ENCODE data around the gene ALDH1A2. TPM values are rescaled to one million over a fixed set of nuclear protein-coding genes. Genes with fewer than 3 reads are reported as not detected.

ALDH1A2 gene
- total RNA-seq, 1 experiment from 2014 or later, result 0.22 TPM

GRCh38 chr15:58015565-58015964 is 49.9 kb downstream of the ALDH1A2 start:
- BruUV-seq (replicated peaks), result no TSS peak
- Histone ChIP-seq H3K79me2 (ENCODE audit: low read length) (no peaks in the 10 kb centered on the region), H3F3A (ENCODE audit: low read length, unreplicated experiment) (no peaks in the 10 kb centered on the region), H3K4me1 (ENCODE audit: insufficient read depth, low read length) (peaks cover 5% of the 10 kb centered on the region; the same call in 1 of the 2 replicates), H3K9me2 (replicated peaks; ENCODE audit: low read length) (no peaks in the 10 kb centered on the region), H2AFZ (ENCODE audit: low read length) (no peak overlapping the region), H3K27ac (ENCODE audit: low read length) (no peak overlapping the region), H3K9ac (ENCODE audit: low read length) (no peak overlapping the region), H4K20me1 (ENCODE audit: low read length) (no peaks in the 10 kb centered on the region), H3K4me2 (ENCODE audit: low read length) (no peak overlapping the region), H3K9me3 (ENCODE audit: low read length) (no peaks in the 10 kb centered on the region), H3K4me3 (ENCODE audit: low read length) (no peak overlapping the region), H3K36me3 (ENCODE audit: low read depth, low read length) (no peaks in the 10 kb centered on the region), H3K27me3 (ENCODE audit: low read length) (no peaks in the 10 kb centered on the region; the same call in none of the 2 replicates)
- peak; percentile 23 for DNase-seq
- CTCF ChIA-PET, result interaction anchor here (0.8 kb wide), 1 partner anchor 155 kb away, joined by 3 read pairs; no protein-coding TSS in a partner anchor
- POLR2A ChIA-PET (ENCODE audit: unreplicated experiment), result interaction anchor here (0.5 kb wide), 1 partner anchor 21 kb away, joined by 6 read pairs; no protein-coding TSS in a partner anchor
- intact Hi-C loops (cut with micrococcal nuclease), result no loop called here
- TF ChIP-seq EZH2 (IDR thresholded peaks at IDR 0.05; ENCODE audit: low read length, unreplicated experiment), result no peak
- no peak for TF ChIP-seq CTCF (conservative IDR thresholded peaks at IDR 0.05; ENCODE audit: low read depth, low read length)
- no peak for TF ChIP-seq EZH2phosphoT487 (IDR thresholded peaks at IDR 0.05; ENCODE audit: borderline replicate concordance, low read length)
- peak; percentile 29; the same call in 1 of the 2 replicates for ATAC-seq

GRCh38 chr15:58014470-58014869 is 51.0 kb downstream of the ALDH1A2 start:
- Histone ChIP-seq H3K4me1 (ENCODE audit: insufficient read depth, low read length) (peaks cover 4% of the 10 kb centered on the region; the same call in 1 of the 2 replicates), H3K36me3 (ENCODE audit: low read depth, low read length) (no peaks in the 10 kb centered on the region), H3K4me2 (ENCODE audit: low read length) (no peak overlapping the region), H3K9me2 (replicated peaks; ENCODE audit: low read length) (no peaks in the 10 kb centered on the region), H3K9ac (ENCODE audit: low read length) (no peak overlapping the region), H3K4me3 (ENCODE audit: low read length) (no peak overlapping the region), H3K27ac (ENCODE audit: low read length) (no peak overlapping the region), H3K27me3 (ENCODE audit: low read length) (no peaks in the 10 kb centered on the region; the same call in none of the 2 replicates), H3F3A (ENCODE audit: low read length, unreplicated experiment) (no peaks in the 10 kb centered on the region), H3K79me2 (ENCODE audit: low read length) (no peaks in the 10 kb centered on the region), H4K20me1 (ENCODE audit: low read length) (no peaks in the 10 kb centered on the region), H2AFZ (ENCODE audit: low read length) (no peak overlapping the region), H3K9me3 (ENCODE audit: low read length) (no peaks in the 10 kb centered on the region)
- ChIA-PET CTCF (no interaction called here), POLR2A (ENCODE audit: unreplicated experiment) (no interaction called here)
- intact Hi-C loops (cut with micrococcal nuclease), result no loop called here
- TF ChIP-seq CTCF (conservative IDR thresholded peaks at IDR 0.05; ENCODE audit: low read depth, low read length), result no peak
- TF ChIP-seq EZH2phosphoT487 (IDR thresholded peaks at IDR 0.05; ENCODE audit: borderline replicate concordance, low read length), result no peak
- TF ChIP-seq EZH2 (IDR thresholded peaks at IDR 0.05; ENCODE audit: low read length, unreplicated experiment), result no peak
- ATAC-seq, result no peak
- DNase-seq, result no peak
- no TSS peak for BruUV-seq (replicated peaks)

- ATAC-seq, result no peak
Measured at GRCh38 chr15:58014040-58014439, 51.5 kb downstream of the ALDH1A2 start.

More at GRCh38 chr15:58014040-58014439, 51.5 kb downstream of the ALDH1A2 start:
- ChIA-PET CTCF (no interaction called here), POLR2A (ENCODE audit: unreplicated experiment) (no interaction called here)
- no peak overlapping the region for H3K4me2 ChIP-seq (ENCODE audit: low read length)
- H3K4me3 ChIP-seq (ENCODE audit: low read length), result no peak overlapping the region
- no peak overlapping the region for H3K9ac ChIP-seq (ENCODE audit: low read length)
- no peaks in the 10 kb centered on the region for H3K4me1 ChIP-seq (ENCODE audit: insufficient read depth, low read length)
- no peak for DNase-seq
- H3F3A ChIP-seq (ENCODE audit: low read length, unreplicated experiment), result no peaks in the 10 kb centered on the region
- H2AFZ ChIP-seq (ENCODE audit: low read length), result no peak overlapping the region
- H3K27ac ChIP-seq (ENCODE audit: low read length), result no peak overlapping the region
- H3K9me3 ChIP-seq (ENCODE audit: low read length), result no peaks in the 10 kb centered on the region
- H3K27me3 ChIP-seq (ENCODE audit: low read length), result no peaks in the 10 kb centered on the region; the same call in none of the 2 replicates
- no peaks in the 10 kb centered on the region for H4K20me1 ChIP-seq (ENCODE audit: low read length)
- no peaks in the 10 kb centered on the region for H3K79me2 ChIP-seq (ENCODE audit: low read length)
- TF ChIP-seq EZH2 (IDR thresholded peaks at IDR 0.05; ENCODE audit: low read length, unreplicated experiment) (no peak), CTCF (conservative IDR thresholded peaks at IDR 0.05; ENCODE audit: low read depth, low read length) (no peak), EZH2phosphoT487 (IDR thresholded peaks at IDR 0.05; ENCODE audit: borderline replicate concordance, low read length) (no peak)
- no peaks in the 10 kb centered on the region for H3K36me3 ChIP-seq (ENCODE audit: low read depth, low read length)
- intact Hi-C loops (cut with micrococcal nuclease), result no loop called here
- H3K9me2 ChIP-seq (replicated peaks; ENCODE audit: low read length), result no peaks in the 10 kb centered on the region
- no TSS peak for BruUV-seq (replicated peaks)

Measured in PC-3 (cell line).